GM23338 (cell line): ENCODE data around the gene C14orf132. TPM values are rescaled to one million over a fixed set of nuclear protein-coding genes. Genes with fewer than 3 reads are reported as not detected.
A peak's percentile ranks its signal among the peaks of the same experiment; 100 is the strongest.

Experiments
- ATAC-seq: fragments of 200-7000 bp; cut with Tn5 transposase; 3 replicates; pipeline ENCODE4 v1.9.1; 2020
- DNase-seq: peaks from one replicate; pipeline ENCODE4 v3.0.0-alpha.2; 2015; ENCODE audit warnings: low spot score
- H2AFZ ChIP-seq: fragments of 200-600 bp; sonication (generic); 2 replicates; pipeline ENCODE4 v1.8.0; 2016; ENCODE audit warnings: antibody characterized with exemption, mild to moderate bottlenecking, moderate library complexity
- H3F3A ChIP-seq: fragments of 200-600 bp; sonication (generic); replicated peaks from 2 replicates; pipeline ENCODE4 v1.8.0; 2017; ENCODE audit warnings: antibody characterized with exemption, mixed run types, low read depth
- H3K27ac ChIP-seq: fragments of 200-600 bp; sonication (generic); 2 replicates; pipeline ENCODE4 v1.6.1; 2016; ENCODE audit warnings: low read depth
- H3K27me3 ChIP-seq: fragments of 200-600 bp; sonication (generic); 2 replicates; pipeline ENCODE4 v1.8.0; 2016; ENCODE audit warnings: mild to moderate bottlenecking, mixed run types, moderate library complexity; ENCODE audit not compliant: insufficient read depth
- H3K36me3 ChIP-seq: fragments of 200-600 bp; sonication (generic); 2 replicates; pipeline ENCODE4 v1.8.0; 2016; ENCODE audit warnings: mild to moderate bottlenecking; ENCODE audit not compliant: insufficient read depth
- H3K4me1 ChIP-seq: fragments of 200-600 bp; sonication (generic); 2 replicates; pipeline ENCODE4 v1.8.0; 2016; ENCODE audit warnings: mild to moderate bottlenecking, moderate library complexity; ENCODE audit not compliant: insufficient read depth
- H3K4me2 ChIP-seq: fragments of 200-600 bp; sonication (generic); 2 replicates; pipeline ENCODE4 v1.7.1; 2017; ENCODE audit warnings: mixed run types
- H3K4me3 ChIP-seq: fragments of 200-600 bp; sonication (generic); 2 replicates; pipeline ENCODE4 v1.6.1; 2016; ENCODE audit warnings: mixed run types
- H3K79me2 ChIP-seq: fragments of 200-600 bp; sonication (generic); replicated peaks from 2 replicates; pipeline ENCODE4 v1.8.0; 2017; ENCODE audit warnings: mild to moderate bottlenecking; ENCODE audit not compliant: insufficient read depth
- H3K9me2 ChIP-seq: fragments of 200-600 bp; sonication (generic); 2 replicates; pipeline ENCODE4 v1.8.0; 2017; ENCODE audit not compliant: insufficient read depth
- H4K20me1 ChIP-seq: fragments of 200-600 bp; sonication (generic); replicated peaks from 2 replicates; pipeline ENCODE4 v1.8.0; 2017; ENCODE audit warnings: mild to moderate bottlenecking; ENCODE audit not compliant: insufficient read depth
- H3K27ac Mint-ChIP-seq: 2 replicates; pipeline ENCODE4 v1.8.0; 2020; ENCODE audit warnings: inconsistent platforms, mild to moderate bottlenecking, moderate library complexity, mixed read lengths
- H3K27me3 Mint-ChIP-seq: 3 replicates; pipeline ENCODE4 v1.8.0; 2022; ENCODE audit warnings: low read depth, mild to moderate bottlenecking, moderate library complexity, mixed read lengths, inconsistent platforms; ENCODE audit not compliant: insufficient read depth, poor library complexity
- H3K36me3 Mint-ChIP-seq: 3 replicates; pipeline ENCODE4 v1.8.0; 2021; ENCODE audit warnings: low read depth, mild to moderate bottlenecking, inconsistent platforms, moderate library complexity, mixed read lengths
- H3K4me1 Mint-ChIP-seq: 3 replicates; pipeline ENCODE4 v1.8.0; 2020; ENCODE audit warnings: mild to moderate bottlenecking, inconsistent platforms, mixed read lengths
- H3K4me3 Mint-ChIP-seq: 3 replicates; pipeline ENCODE4 v1.8.0; 2021; ENCODE audit warnings: moderate library complexity, mild to moderate bottlenecking, inconsistent platforms, mixed read lengths
- H3K9me3 Mint-ChIP-seq: 3 replicates; pipeline ENCODE4 v1.8.0; 2020; ENCODE audit warnings: moderate library complexity, mild to moderate bottlenecking, inconsistent platforms, mixed read lengths
- CTCF ChIP-seq, 2 experiments: fragments of 200-600 bp in 1 of 2; sonication (generic) in 1 of 2; conservative IDR thresholded peaks; 2 replicates each; pipeline versions ENCODE4 v1.5.1 to v1.6.1; 2016 to 2017; ENCODE audit warnings: antibody characterized with exemption in 2 of 2, low read depth in 2 of 2, mild to moderate bottlenecking in 2 of 2, moderate library complexity in 1 of 2
- JUNB ChIP-seq: IDR thresholded peaks from one replicate; pipeline ENCODE4 v1.6.1; 2016; ENCODE audit warnings: antibody characterized with exemption; ENCODE audit not compliant: unreplicated experiment
- NANOG ChIP-seq: IDR thresholded peaks from 2 replicates; pipeline ENCODE4 v1.6.1; 2016; ENCODE audit warnings: antibody characterized with exemption, borderline replicate concordance
- POLR2AphosphoS5 ChIP-seq: IDR thresholded peaks from 2 replicates; pipeline ENCODE4 v1.6.1; 2016; ENCODE audit warnings: antibody characterized with exemption, low read depth
- REST ChIP-seq: IDR thresholded peaks from one replicate; pipeline ENCODE4 v1.6.1; 2018; ENCODE audit warnings: antibody characterized with exemption; ENCODE audit not compliant: unreplicated experiment
- ZNF114 ChIP-seq: fragments of 250-450 bp; sonication (Bioruptor Pico); IDR thresholded peaks from 2 replicates; pipeline ENCODE4 v1.5.0; 2020; ENCODE audit warnings: mild to moderate bottlenecking, moderate library complexity
- long read RNA-seq: library from polyadenylated mRNA; unstranded; transcript quantifications from one replicate; pipeline ENCODE4 v2.0.0, GENCODE V29; 2020; ENCODE audit not compliant: unreplicated experiment
- polyA plus RNA-seq: library from polyadenylated mRNA; unstranded; fragments of >200 nt; fragmentation: Nextera tagmentation; extraction: Ambion mirVana; gene quantifications from 2 replicates; pipeline ENCODE4 v1.2.1, GENCODE V29; 2016
- total RNA-seq: library from RNA; depleted of rRNA; stranded (reverse); fragments of >200 nt; shearing (Covaris generic); gene quantifications from 2 replicates; pipeline ENCODE4 v1.2.3, GENCODE V29; 2014; rRNA removed

The C14orf132 gene
- total RNA-seq (15.1 and 16.2 TPM in 2 replicates), polyA plus RNA-seq (12.7 and 13.8 TPM in 2 replicates)
- long read RNA-seq, partial matches to known transcripts = 0 of 1 reads
- long read RNA-seq, other reads (novel, unspliced or antisense) = 1 of 1 reads

GRCh38 chr14:96038920-96039632 lies at the start of gene C14orf132:
Gene C14orf132, plus strand, starts transcription at chr14:96039362. Its CDS starts 139 bp downstream, at chr14:96039501.
- Histone ChIP-seq H3K36me3 (no peaks in the 10 kb centered on the region), H3F3A (peaks cover 2% of the 10 kb centered on the region; the same call in 1 of the 2 replicates), H2AFZ (peak within 1 kb of the TSS; percentile 98), H3K4me1 (peaks cover 18% of the 10 kb centered on the region; the same call in 1 of the 2 replicates), H4K20me1 (peaks cover 5% of the 10 kb centered on the region; the same call in 1 of the 2 replicates), H3K79me2 (peaks cover 19% of the 10 kb centered on the region), H3K4me2 (peak within 1 kb of the TSS; percentile 89), H3K9me2 (no peaks in the 10 kb centered on the region), H3K27ac (no peak within 1 kb of the TSS), H3K4me3 (peak within 1 kb of the TSS; percentile 83), H3K27me3 (peaks cover 45% of the 10 kb centered on the region)
- DNase-seq (peak; percentile 77), ATAC-seq (peak; percentile 93)
- Mint-ChIP-seq H3K4me3 (peak within 1 kb of the TSS; percentile 82), H3K9me3 (no peaks in the 10 kb centered on the region), H3K4me1 (peaks cover 18% of the 10 kb centered on the region), H3K27me3 (peaks cover 27% of the 10 kb centered on the region), H3K36me3 (no peaks in the 10 kb centered on the region; the same call in 2 of the 3 replicates), H3K27ac (no peak within 1 kb of the TSS)
- TF ChIP-seq REST (no peak), POLR2AphosphoS5 (peak; percentile 86)

- Histone ChIP-seq H3K36me3 (peaks cover 8% of the 10 kb centered on the region), H3K79me2 (no peaks in the 10 kb centered on the region), H3K27ac (peak overlapping the region; percentile 77), H4K20me1 (no peaks in the 10 kb centered on the region), H3K4me2 (peak overlapping the region; percentile 28), H3K4me1 (peaks cover 26% of the 10 kb centered on the region), H3F3A (peaks cover 10% of the 10 kb centered on the region), H3K4me3 (0 out of 2 replicates have a peak overlapping the region, but pooled peaks have one; percentile 4), H2AFZ (no peak overlapping the region), H3K9me2 (peaks cover 4% of the 10 kb centered on the region; the same call in 1 of the 2 replicates), H3K27me3 (no peaks in the 10 kb centered on the region)
- Mint-ChIP-seq H3K4me3 (no peak overlapping the region; the same call in 2 of the 3 replicates), H3K9me3 (peaks cover 38% of the 10 kb centered on the region), H3K27me3 (peaks cover 11% of the 10 kb centered on the region), H3K4me1 (peaks cover 19% of the 10 kb centered on the region), H3K36me3 (peaks cover 38% of the 10 kb centered on the region), H3K27ac (peak overlapping the region; percentile 93; the same call in 1 of the 2 replicates)
- ATAC-seq (peak; percentile 90), DNase-seq (peak; percentile 92)
- TF ChIP-seq ZNF114 (CRISPR knock-in tag) (no peak), CTCF (conservative IDR thresholded peaks at IDR 0.05; ENCODE audit: low read depth in 2 of 2) (peak; percentile 85 to 98), NANOG (peak; percentile 70; the same call in 1 of the 2 replicates), JUNB (no peak), POLR2AphosphoS5 (no peak)
Observed at GRCh38 chr14:95993768-95994592, 45.2 kb upstream of the C14orf132 start.
